Transverse colon (tissue), 4 donors: ENCODE measurements around the gene FGFR2.

Source experiments
- CTCF ChIP-seq, 5 experiments: fragments of 200-600 bp in 3 of 5; fragments of 450-650 bp in 2 of 5; sonication (generic) in 3 of 5; IDR thresholded peaks; 1 replicate in 2 of 5; 2 replicates in 3 of 5; pipeline ENCODE4 v1.5.1; 2016 to 2017; ENCODE audit warnings: antibody characterized with exemption in 5 of 5, inconsistent platforms in 3 of 5, mild to moderate bottlenecking in 2 of 5, moderate library complexity in 1 of 5
- POLR2A ChIP-seq: fragments of 450-650 bp; IDR thresholded peaks from one replicate; pipeline ENCODE4 v1.6.1; 2016; ENCODE audit warnings: antibody characterized with exemption, mild to moderate bottlenecking, moderate library complexity
- POLR2AphosphoS5 ChIP-seq, 3 donors: sonication (generic); formaldehyde crosslinking; IDR thresholded peaks; one replicate each; pipeline ENCODE4 v1.6.1; 2016; ENCODE audit warnings: antibody characterized with exemption in 3 of 3

- TF ChIP-seq POLR2A: no peak
- no peak for TF ChIP-seq CTCF (IDR thresholded peaks at IDR 0.05)
- no peak for TF ChIP-seq POLR2AphosphoS5 (IDR thresholded peaks at IDR 0.05)
Measured at GRCh38 chr10:121516093-121516865, 82.0 kb downstream of the FGFR2 start.
